ENCODE measurements around the gene MAL.

DNA sequence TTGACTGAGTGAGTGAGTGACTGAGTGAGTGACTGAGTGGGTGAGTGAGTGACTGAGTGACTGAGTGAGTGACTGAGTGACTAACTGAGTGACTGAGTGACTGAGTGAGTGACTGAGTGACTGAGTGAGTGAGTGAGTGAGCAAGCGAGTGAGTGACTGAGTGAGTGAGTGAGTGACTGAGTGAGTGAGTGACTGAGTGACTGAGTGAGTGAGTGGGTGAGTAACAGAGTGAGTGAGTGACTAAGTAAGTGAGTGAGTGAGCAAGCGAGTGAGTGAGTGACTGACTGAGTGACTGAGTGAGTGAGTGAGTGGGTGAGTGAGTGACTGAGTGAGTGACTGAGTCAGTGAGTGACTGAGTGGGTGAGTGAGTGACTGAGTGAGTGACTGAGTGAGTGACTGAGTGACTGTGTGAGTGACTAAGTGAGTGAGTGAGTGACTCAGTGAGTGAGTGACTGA is 11.9 kb downstream of the MAL start:
- no peak for TF ChIP-seq POLR2A (IDR thresholded peaks at IDR 0.05)
- TF ChIP-seq, protein P1, sequence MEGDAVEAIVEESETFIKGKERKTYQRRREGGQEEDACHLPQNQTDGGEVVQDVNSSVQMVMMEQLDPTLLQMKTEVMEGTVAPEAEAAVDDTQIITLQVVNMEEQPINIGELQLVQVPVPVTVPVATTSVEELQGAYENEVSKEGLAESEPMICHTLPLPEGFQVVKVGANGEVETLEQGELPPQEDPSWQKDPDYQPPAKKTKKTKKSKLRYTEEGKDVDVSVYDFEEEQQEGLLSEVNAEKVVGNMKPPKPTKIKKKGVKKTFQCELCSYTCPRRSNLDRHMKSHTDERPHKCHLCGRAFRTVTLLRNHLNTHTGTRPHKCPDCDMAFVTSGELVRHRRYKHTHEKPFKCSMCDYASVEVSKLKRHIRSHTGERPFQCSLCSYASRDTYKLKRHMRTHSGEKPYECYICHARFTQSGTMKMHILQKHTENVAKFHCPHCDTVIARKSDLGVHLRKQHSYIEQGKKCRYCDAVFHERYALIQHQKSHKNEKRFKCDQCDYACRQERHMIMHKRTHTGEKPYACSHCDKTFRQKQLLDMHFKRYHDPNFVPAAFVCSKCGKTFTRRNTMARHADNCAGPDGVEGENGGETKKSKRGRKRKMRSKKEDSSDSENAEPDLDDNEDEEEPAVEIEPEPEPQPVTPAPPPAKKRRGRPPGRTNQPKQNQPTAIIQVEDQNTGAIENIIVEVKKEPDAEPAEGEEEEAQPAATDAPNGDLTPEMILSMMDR (IDR thresholded peaks at IDR 0.05): no peak

Data from esophagus squamous epithelium (tissue), 4 donors.